Cerebellar cortex (tissue), 1 donor: Measurements from ENCODE around the gene SCFD2.
"Not testable (repeated sequence)": the region's sequence is repeated elsewhere in the genome, so short reads cannot be mapped to it uniquely, and the experiment has no call there.

Experiments
- DNase-seq: peaks from one replicate; pipeline ENCODE4 v3.0.0-alpha.2; 2015; ENCODE audit warnings: low spot score

SCFD2 gene

DNA sequence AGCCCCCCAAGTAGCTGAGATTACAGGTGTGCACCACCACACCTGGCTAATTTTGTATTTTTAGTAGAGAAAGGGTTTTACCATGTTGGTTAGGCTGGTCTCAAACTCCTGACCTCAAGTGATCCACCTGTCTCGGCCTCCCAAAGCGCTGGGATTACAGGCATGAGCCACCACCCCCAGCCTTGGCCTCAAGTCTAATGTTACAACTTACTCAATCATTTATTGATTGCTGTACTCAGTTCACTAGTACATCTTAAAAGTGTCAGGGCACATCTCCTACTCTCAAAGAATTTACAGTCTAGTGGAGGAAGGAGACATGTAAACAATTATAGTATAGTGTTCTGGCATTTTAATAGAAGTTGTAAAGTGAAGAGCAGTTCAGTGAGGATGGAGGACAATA, 19.5 kb downstream of the SCFD2 start:
- DNase-seq: not testable (repeated sequence)

GRCh38 chr4:53340145-53340544, 25.7 kb downstream of the SCFD2 start:
- not testable (repeated sequence) for DNase-seq

GRCh38 chr4:53334916-53335315, 30.9 kb downstream of the SCFD2 start:
- not testable (repeated sequence) for DNase-seq

GRCh38 chr4:53326535-53326934, 39.3 kb downstream of the SCFD2 start:
- no peak for DNase-seq

GRCh38 chr4:53322696-53323095, 43.2 kb downstream of the SCFD2 start:
- no peak for DNase-seq

DNA sequence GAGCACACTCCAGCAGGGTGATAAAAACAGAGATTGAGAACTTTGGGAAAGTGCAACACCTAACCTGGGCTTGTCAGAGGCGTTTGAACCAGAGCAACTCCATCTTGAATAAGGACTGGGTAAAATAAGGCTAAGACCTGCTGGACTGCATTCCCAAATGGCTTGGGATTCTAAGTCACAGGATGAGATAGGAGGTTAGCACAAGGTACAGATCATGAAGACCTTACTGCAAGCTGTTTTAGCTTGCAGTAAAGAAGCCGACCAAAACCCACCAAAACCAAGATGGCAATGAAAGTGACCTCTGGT, 43.9 kb downstream of the SCFD2 start:
- DNase-seq: no peak

- DNase-seq: no peak
These were observed 44.5 kb downstream of the SCFD2 start for GRCh38 chr4:53321151-53321983.

DNA sequence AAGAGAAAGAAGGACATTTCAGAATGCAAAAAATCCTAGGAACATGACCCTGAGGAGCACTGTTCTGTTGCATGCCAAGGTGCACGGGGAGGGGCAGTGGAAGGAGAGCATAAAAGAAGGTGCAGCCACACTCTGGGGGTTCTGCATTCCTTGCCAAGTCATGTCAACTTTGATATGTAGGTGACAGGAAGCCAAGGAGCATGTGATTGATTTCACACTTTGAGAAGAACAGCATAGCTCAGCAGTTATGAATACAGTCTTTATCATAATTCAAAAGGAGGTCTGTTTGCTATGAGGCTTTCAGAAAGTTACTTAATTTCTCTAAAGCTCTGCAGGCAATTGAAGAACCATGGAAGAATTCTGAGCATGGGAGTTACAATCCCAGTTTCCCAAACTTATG, 50.6 kb downstream of the SCFD2 start:
- DNase-seq: no peak

- DNase-seq: no peak
These were observed 51.6 kb downstream of the SCFD2 start for GRCh38 chr4:53314252-53314651.

DNA sequence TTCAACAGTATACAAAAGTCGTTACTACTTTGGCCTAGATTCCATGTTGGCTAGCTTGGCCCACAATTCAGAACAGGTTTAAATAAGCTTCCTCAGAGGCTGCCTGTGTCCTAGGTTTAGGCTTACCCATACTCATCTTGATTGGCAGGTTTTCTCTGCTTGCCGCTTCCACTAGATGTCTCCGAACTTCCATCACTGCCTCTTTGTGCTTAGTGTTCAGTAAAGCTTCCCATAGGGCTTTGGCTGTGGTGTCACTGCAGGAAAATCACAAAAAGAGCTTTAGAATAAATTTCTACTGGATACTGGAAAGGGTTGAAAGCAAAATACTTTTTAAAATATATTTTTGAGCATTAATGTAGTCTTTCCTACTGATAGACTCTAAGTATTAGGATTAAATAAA, 52.4 kb downstream of the SCFD2 start:
- peak; percentile 38 for DNase-seq

DNA sequence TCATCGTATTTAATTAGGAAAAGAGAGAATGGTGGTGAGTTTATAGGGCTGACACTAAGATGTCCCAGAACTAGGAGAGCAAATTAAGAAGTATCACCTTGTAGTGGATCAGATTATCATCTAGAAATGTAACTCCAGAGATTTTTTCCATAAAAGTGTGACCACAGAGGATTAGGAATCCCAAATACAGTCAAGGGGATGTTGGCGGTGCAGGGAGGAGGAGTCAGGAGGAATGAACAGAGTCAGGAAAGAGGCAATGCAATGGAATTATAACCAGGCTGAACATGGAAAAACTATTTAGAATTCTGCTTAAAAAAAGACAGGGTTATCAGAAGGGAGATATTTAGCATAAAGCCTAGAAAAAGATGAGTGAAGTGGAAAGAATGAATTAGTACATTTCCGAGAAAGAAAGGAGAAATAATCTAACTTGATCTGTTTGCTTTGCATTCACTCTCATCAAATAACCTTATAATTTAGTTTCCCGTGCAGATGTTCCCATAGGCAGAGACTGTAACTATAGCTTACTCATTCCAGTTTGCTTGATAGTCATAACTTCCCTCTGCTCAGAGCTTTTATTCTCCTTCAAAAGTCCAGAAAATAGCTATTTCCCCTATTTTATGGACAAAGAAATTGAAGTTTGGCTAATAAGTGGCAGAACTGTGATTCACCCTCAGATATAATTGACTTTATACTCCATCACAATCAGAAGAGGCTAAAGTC, 56.4 kb downstream of the SCFD2 start:
- no peak for DNase-seq

DNA sequence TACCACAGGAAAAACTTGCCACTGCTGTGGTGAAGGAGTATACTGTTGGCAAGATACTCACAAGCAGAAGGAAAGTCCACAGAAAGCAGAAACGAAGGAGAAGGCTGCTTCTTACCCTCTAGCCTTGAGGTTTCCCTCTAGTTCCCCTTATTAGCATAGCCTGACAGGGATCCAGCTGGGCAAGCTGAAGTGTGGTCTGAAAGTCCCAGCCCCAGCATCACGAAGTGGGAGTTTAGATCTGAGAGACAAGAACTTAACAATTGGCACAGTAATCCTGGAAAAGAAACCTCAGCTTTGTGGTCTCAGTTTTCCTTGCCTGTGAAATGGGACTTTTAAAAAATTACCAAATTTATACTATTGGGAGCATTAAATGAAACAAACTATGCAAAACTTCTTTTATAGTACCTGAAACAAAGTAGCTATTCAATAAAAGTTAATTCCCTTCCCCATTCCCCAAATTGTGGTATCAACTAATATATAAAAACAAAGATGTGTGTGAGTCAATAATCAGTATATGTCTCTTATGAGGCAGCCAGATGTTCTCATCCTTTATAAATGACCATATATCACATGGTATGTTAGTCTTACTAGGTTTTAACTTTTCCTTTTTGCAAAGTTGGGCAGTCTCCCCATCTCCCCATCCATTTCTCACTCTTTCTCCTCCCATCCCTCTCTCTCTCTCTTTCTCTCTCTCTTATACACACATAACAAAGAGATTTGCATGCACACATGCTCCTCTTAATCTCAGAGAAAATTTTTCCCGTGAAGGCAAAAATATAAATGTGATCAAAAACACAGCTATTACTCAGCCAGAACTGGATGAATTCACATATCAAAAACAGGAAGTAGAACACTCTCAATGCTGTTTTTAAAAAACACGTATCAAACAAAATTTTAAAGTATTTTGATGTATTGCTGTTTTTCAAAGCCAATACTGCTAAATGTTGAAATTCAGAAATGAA, 57.8 kb downstream of the SCFD2 start:
- no peak for DNase-seq

GRCh38 chr4:53307210-53307609, 58.7 kb downstream of the SCFD2 start:
- no peak for DNase-seq

DNA sequence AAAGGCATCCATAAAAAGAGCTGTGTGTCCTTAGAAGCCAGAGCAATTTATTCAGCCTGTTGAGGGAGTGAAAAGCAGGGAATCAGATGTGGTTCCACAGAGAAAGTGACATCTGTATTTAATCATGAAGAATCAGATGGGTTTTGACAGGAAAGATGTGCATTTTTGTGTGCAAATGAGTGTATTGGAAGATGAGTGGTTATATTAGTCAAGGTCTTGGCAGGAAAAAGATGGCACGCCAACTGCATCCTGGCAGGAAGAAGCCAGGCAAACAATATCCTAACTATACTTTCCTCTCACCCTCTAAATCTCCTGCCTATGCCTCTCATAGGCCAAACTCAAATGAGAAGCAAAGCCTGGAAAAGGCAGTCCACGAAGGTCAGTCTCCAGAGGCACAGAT, 59.1 kb downstream of the SCFD2 start:
- no peak for DNase-seq

DNA sequence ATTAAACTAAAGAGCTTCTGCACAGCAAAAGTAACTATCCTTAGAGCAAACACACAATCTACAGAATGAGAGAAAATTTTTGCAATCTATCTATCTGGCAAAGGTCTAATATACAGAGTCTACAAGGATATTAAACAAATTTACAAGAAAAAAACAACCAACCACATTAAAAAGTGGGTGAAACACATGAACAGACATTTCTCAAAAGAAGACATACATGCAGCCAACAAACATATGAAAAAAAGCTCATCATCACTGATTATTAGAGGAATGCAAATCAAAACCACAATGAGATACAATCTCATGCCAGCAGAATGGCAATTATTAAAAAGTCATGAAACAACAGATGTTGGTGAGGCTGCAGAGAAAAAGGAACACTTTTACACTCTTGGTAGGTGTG, 73.7 kb downstream of the SCFD2 start:
- not testable (repeated sequence) for DNase-seq

- no peak for DNase-seq
These were observed 84.4 kb downstream of the SCFD2 start for GRCh38 chr4:53281438-53281837.

DNA sequence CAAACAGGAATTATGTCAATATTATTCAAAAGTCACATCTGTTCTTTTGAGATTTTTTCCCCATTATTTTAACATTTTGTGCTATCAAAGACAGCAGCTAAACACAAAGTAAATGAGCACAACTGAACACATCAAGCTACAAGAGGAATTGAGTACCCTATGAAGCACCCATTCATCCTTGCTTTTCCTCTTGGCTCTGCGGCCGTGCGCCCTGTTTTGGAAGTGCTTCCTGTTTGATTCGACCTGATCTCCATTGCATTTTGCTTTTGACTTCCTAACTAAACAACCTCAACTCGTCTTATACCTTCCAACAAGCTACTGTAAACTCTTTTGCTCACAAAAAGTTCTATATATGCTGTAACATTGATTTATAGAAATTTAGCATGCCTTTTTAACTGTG, 85.0 kb downstream of the SCFD2 start:
- DNase-seq: no peak

GRCh38 chr4:53274609-53275268, 91.1 kb downstream of the SCFD2 start:
- no peak for DNase-seq

DNA sequence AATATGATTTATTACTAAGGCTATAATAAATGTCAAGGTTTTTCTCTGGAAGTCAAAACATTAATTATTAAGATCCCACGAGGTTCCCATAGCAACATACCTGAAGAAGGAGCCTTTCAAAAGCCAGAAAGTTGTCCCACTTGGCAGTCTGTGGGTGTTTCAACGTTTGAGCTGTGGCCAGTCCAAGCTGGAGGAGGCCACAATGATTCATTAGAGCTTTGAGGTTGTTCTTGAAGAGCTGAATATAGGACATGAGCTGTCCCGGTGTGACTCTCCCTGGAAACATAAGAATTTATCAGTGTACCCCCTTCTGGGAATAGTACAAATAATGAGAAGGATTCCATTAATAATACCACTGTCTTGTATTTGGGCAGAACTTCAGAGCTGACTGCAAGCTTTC, 92.1 kb downstream of the SCFD2 start:
- DNase-seq: peak; percentile 6

GRCh38 chr4:53267026-53267425, 98.8 kb downstream of the SCFD2 start:
- no peak for DNase-seq

DNA sequence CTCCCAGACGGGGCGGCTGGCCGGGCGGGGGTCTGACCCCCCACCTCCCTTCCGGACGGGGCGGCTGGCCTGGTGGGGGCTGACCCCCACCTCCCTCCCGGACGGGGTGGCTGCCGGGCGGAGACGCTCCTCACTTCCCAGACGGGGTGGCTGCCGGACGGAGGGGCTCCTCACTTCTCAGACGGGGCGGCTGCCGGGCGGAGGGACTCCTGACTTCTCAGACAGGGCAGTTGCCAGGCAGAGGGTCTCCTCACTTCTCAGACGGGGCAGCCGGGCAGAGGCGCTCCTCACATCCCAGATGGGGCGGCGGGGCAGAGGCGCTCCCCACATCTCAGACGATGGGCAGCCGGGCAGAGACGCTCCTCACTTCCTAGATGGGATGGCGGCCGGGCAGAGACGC, 109.9 kb downstream of the SCFD2 start:
- DNase-seq: not testable (repeated sequence)

- no peak for DNase-seq
These were observed 125.3 kb downstream of the SCFD2 start for GRCh38 chr4:53240573-53240972.
